ENCODE data around the gene DDX31. TPM values are rescaled to one million over a fixed set of nuclear protein-coding genes. Genes with fewer than 3 reads are reported as not detected.

Gene DDX31
- total and polyA plus RNA-seq, 9 of the 15 experiments (the other 6 are each of a cell fraction or from before 2014, with no cell fraction given) = 11.9 to 24.6 (median 22.2) TPM

DNA sequence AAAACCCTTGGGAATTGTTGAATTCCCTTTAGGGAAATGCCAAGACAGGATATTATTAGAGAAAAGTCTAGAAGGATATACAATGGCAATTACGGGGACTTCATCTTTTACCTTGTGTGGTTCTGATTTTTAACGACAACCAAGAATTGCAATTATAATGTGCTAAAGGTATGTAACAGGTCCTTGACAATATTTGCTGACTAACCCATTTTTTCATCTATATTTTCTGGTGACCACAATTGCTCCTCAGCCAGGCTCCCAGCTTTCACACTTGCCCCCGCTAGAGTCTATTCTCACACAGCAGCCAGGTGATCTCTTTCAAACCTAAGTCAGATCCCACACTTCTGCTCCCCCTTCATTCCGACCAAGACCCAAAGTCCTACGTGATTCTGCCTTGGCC is 53.1 kb downstream of the DDX31 start (continued):
- TF ChIP-seq PRDM10 (IDR thresholded peaks at IDR 0.05; ENCODE audit: partially characterized antibody) = no peak
- TF ChIP-seq NR4A1 (CRISPR knock-in tag; IDR thresholded peaks at IDR 0.05) = no peak
- no peak for TF ChIP-seq NR4A1 (tag; IDR thresholded peaks at IDR 0.05)
- no peak for TF ChIP-seq ZNF140 (CRISPR knock-in tag; IDR thresholded peaks at IDR 0.05)
- TF ChIP-seq THRAP3 (IDR thresholded peaks at IDR 0.05; ENCODE audit: borderline replicate concordance) = no peak
- no peak for TF ChIP-seq STAT6 (CRISPR knock-in tag; IDR thresholded peaks at IDR 0.05)
- peak; percentile 62 for TF ChIP-seq MAFG (tag; conservative IDR thresholded peaks at IDR 0.05)
- TF ChIP-seq, protein P1, sequence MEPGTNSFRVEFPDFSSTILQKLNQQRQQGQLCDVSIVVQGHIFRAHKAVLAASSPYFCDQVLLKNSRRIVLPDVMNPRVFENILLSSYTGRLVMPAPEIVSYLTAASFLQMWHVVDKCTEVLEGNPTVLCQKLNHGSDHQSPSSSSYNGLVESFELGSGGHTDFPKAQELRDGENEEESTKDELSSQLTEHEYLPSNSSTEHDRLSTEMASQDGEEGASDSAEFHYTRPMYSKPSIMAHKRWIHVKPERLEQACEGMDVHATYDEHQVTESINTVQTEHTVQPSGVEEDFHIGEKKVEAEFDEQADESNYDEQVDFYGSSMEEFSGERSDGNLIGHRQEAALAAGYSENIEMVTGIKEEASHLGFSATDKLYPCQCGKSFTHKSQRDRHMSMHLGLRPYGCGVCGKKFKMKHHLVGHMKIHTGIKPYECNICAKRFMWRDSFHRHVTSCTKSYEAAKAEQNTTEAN (CRISPR knock-in tag; IDR thresholded peaks at IDR 0.05) = no peak
- TF ChIP-seq ZNF316 (IDR thresholded peaks at IDR 0.05) = peak; percentile 86
- TF ChIP-seq C11orf30 (IDR thresholded peaks at IDR 0.05; ENCODE audit: low read depth) = peak; percentile 74
- no peak for TF ChIP-seq ZNF263 (CRISPR knock-in tag; IDR thresholded peaks at IDR 0.05; ENCODE audit: borderline replicate concordance)
- no peak for TF ChIP-seq TOE1 (IDR thresholded peaks at IDR 0.05; ENCODE audit: borderline replicate concordance)
- no peak for TF ChIP-seq TOE1 (CRISPR knock-in tag; IDR thresholded peaks at IDR 0.05; ENCODE audit: borderline replicate concordance, low read depth)
- TF ChIP-seq, protein P2, sequence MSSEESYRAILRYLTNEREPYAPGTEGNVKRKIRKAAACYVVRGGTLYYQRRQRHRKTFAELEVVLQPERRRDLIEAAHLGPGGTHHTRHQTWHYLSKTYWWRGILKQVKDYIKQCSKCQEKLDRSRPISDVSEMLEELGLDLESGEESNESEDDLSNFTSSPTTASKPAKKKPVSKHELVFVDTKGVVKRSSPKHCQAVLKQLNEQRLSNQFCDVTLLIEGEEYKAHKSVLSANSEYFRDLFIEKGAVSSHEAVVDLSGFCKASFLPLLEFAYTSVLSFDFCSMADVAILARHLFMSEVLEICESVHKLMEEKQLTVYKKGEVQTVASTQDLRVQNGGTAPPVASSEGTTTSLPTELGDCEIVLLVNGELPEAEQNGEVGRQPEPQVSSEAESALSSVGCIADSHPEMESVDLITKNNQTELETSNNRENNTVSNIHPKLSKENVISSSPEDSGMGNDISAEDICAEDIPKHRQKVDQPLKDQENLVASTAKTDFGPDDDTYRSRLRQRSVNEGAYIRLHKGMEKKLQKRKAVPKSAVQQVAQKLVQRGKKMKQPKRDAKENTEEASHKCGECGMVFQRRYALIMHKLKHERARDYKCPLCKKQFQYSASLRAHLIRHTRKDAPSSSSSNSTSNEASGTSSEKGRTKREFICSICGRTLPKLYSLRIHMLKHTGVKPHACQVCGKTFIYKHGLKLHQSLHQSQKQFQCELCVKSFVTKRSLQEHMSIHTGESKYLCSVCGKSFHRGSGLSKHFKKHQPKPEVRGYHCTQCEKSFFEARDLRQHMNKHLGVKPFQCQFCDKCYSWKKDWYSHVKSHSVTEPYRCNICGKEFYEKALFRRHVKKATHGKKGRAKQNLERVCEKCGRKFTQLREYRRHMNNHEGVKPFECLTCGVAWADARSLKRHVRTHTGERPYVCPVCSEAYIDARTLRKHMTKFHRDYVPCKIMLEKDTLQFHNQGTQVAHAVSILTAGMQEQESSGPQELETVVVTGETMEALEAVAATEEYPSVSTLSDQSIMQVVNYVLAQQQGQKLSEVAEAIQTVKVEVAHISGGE (CRISPR knock-in tag; IDR thresholded peaks at IDR 0.05) = no peak
- no peak for TF ChIP-seq SOX6 (IDR thresholded peaks at IDR 0.05)
- TF ChIP-seq ILK (tag; IDR thresholded peaks at IDR 0.05; ENCODE audit: borderline replicate concordance, low read depth) = no peak
- no peak for TF ChIP-seq TCF3 (CRISPR knock-in tag; IDR thresholded peaks at IDR 0.05)
- no peak for TF ChIP-seq ZFP1 (CRISPR knock-in tag; IDR thresholded peaks at IDR 0.05)
